ENCODE data around the gene CCDC50.

Gene CCDC50, protein sequence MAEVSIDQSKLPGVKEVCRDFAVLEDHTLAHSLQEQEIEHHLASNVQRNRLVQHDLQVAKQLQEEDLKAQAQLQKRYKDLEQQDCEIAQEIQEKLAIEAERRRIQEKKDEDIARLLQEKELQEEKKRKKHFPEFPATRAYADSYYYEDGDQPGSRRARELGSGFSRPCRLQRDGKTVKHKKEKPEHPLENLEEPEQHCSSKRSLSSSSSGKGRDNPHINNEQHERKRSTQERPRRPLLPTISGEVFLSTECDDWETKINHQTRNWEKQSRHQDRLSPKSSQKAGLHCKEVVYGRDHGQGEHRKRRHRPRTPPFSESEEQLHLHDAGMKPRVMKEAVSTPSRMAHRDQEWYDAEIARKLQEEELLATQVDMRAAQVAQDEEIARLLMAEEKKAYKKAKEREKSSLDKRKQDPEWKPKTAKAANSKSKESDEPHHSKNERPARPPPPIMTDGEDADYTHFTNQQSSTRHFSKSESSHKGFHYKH

DNA sequence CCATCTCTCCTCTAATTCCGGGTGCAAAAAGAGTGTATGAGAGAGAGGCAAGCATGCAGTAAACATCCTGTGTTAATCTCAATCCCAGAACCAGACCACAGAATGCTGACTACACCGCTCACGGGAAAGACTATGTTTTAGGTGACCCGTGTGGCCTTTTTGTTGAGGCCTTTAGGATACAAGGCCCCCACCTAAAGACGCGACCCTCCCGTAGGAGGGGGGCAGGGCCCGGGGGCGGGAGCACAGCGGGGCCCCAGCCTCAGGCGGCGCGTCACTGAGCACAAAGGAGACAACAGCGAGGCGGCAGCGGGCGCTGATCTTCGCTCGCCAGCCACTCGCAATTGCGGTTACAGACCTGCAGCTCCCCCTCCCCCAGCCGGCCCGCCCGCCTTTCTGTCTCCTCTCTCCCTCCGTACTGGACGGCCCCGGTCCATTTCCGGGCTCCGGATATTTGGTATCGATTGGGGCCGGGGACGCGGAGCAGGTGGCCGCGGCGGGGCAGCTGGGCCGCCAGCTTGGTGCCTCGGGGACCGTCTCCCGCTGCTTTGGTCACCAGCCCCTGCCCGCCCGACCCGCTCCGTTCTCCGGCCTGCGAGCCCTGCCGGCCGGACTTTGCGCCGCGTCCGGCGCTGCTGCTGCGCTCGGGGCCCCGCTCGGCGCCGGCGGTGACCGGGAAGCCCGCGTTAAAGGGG, at the start of gene CCDC50:
Gene CCDC50, plus strand, starts transcription at position 433 of the 692 bp plus-strand sequence. CDS start 281 bp downstream, outside the sequence.
- DNase-seq, result peak; percentile 62

DNA sequence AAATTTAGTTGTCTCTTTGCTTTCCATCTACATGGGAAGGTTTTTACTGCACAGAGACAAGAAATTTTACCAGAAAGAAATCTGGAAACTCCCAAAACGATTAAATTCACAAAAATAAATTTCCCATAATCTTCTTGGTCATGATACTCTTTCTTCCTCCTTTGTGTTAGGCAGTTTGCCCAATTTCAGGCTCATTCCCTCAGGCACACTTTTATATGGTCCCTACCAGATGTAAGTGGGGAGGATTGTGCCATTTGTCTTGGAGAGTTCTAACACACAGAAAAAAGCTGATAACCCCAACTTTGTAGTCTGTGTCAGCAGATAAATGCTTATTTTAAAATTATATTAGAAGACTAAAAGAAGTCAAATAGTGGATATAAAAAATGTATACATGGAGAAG, 49.1 kb upstream of the CCDC50 start:
- no peak for DNase-seq

DNA sequence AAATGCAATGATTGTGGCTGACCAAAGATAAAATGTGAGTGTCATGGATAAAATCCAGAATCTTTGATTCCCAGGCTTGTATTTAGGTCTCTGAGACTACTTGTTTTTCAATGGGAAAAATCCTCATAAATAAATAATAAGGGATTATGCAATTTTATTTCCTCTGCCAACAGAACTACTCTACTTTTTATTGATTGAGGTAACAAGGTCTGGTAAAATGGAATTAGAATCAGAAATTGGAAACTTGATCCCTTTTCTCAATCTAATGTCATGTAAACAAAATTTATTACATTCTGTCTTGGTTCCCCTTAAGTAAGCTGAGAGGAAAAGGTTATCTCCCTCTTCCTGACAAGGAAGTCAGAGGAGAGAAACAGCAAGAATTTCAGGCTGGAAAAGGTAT, 48.3 kb upstream of the CCDC50 start:
- DNase-seq, result no peak

DNA sequence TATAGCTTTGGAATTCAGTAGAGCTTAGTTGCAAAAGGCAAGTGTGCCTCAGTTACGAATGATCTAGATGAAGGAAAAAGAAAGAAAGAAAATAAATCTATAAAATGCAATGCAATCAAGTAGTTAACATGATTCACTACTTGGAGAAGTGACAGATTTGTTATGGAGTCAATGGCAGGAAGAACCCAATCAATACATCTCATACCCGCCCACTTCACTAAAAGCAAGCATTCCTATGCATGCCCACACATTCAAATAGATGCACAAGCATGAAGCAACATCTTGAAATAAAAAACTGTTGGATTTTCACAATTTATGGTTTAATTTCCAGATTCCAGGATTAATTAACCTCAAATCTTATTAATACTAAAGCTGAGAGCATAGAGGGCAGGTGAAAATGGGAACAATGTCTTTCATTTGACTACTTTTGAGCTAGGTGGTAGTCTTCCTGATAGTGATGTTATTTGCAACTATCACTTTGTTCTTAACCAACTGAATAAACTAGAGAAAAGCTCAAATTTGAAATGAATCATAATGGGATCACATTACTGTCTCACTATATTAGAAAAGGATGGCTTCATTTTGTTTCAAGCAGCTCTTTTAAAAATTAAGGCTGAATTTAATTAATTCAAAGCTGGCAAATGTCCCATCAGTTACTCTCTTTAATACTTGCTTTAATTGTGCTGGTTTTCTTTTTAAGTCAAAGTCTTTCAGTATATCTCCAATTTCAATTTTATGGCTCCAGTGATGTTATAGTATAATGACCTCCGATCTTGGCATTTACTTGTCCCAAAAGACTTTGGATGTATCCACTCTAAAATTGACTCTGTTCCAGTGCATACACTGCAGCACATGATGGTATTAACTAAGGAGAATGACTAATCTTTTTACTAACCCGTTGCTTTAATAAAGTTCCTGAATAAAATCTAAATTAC, 46.7 kb upstream of the CCDC50 start:
- no peak for DNase-seq

DNA sequence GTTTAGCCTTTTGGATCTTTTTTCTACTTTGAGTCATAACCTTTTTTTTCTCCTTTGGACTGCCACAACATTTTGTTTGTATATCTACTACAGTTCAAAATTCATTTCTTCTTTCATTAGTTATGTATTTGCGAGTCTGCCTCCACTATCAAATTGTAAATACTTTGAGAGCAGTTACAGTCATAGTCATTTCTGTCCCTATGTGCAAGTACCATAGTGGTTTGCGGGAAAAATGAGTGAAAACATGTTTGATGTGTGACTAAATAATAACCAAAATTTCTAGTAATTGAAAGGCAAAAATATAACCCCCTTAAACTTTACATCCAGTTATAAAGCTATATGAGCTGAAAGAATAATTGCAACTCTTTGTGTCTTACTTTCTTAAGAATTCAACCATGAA, 45.8 kb upstream of the CCDC50 start:
- no peak for DNase-seq

DNA sequence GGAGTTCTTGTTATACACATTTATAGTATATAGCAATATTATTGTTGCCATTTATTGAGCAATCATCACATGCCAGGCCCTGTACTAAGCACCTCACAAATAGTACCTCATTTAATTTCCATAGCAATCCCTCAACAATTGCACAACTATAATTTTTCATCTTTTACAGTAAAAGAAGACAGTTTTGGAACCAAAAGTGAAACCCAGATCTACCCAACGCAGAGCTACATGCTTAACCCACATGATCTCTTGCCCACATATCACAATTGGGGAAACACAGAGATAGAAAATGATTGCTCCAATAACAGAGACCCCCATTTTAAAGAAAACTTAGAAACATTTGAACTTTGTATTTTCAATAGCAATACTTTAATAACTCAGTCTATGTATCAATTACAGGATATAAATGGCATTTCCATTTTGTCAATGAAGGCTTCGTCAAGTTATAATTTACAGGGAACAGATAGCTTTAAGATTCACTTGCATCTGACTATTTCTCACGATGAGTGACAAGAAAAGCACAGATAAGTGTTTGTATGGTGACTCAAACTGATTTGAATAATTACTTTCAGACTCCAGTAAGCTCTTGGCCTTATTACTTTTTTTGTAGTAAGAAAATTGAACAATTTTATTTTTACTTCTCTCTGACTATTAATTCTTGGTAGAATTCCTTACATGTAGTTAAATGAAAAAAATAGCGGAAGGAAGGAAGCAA, 38.7 kb upstream of the CCDC50 start:
- no peak for DNase-seq

DNA sequence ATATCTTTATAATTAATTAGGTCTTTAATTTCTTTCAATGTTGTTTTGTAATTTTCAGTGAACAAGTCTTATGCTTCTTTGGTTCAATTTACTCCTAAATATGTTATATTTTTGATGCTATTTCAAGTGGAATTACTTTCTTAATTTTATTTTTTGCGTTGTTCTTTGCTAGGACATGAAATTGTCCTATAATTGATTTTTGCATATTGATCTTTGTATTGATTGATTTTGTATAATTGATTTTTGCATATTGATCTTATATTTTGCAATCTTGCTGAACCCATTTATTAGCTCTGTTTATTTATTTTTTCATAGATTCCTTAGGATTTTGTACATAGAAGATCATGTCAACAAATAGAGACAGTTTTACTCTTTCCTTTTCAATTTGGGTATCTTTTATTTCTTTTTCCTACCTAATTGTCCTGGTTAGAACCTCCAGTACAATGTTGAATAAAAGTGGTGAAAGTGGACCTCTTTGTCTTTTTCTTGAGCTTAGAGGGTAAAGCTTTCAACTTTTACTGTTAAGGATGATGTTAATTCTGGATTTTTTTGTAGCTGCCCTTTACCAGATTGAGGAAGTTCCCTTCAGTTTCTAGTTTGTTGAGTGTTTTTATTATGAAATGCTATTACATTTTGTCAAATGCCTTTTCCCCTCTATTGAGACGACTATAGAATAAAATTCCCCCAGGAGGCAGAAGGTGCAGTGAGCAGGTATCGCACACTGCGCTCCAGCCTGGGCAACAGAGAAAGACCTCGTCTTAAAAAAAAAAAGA, 36.8 kb upstream of the CCDC50 start:
- no peak for DNase-seq

DNA sequence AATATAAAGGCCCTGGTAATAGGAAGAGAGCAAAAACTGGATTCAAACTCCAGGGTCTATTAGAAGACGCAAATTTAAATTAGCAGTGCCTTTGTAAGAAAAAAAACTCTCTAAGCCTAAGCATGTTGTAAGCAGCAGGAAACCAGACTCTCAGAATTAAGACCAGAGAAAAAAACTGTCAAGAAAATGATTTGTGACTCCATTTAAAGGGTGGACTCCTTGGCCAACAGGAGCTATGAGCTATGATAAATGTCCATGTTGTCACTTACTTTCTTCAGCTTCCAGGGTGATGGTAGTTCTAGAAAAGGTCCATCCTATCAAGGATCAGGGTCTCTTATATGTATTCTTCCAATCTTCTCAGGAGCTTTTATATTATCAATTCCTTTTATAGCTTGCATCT, 34.9 kb upstream of the CCDC50 start:
- no peak for DNase-seq

DNA sequence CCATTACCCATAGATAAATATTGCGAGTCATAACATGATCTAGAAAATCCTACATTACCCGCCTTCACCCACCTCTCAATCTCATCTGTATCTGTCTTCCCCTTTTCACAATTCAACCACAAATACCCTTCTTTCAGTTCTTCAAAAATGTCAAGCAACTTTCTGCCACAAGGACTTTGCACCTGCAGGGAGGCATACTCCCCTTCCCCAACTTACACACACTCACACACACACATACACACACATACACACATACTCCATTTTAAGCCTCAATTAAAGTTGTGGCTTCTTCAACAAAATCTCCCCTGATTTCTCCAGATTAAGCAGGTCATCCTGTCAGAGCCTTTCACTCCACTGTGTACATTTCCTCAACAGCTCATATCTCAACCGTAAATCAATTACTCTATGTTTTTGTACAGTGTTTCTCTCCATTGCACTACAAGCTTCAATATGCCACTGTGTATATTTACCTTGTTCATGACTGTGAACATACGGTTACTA, 33.1 kb upstream of the CCDC50 start:
- no peak for DNase-seq

DNA sequence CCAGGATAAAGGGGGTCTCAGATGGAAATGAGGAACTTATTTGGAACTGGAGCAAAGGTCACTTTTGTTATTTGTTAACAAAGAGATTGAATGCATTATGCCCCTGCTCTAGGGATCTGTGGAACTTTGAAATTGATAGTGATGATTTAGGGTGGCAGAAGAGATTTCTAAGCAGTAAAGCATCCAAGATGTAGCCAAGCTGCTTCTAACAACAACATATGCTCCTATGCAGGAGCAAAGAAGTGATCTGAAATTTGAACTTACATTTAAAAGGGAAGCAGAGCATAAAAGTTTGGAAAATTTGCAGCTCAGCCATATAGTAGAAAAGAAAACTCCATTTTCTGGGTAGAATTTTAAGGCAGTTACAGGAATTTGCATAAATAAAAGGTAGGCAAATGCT, 30.3 kb upstream of the CCDC50 start:
- no peak for DNase-seq

DNA sequence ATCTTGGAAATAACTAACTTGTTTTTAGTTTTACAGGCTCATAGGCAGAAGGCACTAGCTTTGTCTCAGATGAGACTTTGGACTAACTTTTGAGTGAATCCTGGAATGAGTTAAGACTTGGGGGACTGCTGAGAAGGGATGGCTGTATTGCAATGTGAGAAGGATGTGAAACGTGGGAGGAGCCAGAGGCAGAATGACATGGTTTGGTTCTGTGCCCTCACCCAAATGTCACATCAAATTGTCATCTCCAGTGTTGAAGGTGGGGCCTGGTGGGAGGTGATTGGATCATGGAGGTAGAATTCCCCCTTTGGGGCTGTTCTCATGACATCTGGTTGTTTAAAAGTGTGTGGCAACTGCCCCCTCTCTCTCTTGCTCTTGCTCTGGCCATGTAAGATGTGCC, 28.8 kb upstream of the CCDC50 start:
- no peak for DNase-seq

DNA sequence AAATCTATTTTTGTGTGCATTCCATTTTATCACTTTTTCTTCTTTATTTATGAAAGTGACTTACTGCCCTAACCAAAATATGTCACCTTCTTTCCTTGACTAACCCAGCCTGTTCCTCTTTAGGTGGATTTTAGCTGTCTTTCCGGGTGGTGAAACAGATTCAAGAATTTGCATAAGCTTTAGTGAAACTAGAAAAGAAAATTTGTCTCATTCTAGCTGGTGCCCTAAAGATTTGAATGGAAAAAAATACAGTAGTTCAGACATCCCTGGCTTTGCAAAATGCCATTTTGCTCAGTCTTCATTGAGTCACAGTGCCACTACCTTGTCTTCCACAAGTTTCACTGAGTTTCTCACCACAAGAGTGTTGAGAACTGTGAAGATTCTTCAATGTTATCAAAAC, 28.2 kb upstream of the CCDC50 start:
- no peak for DNase-seq

DNA sequence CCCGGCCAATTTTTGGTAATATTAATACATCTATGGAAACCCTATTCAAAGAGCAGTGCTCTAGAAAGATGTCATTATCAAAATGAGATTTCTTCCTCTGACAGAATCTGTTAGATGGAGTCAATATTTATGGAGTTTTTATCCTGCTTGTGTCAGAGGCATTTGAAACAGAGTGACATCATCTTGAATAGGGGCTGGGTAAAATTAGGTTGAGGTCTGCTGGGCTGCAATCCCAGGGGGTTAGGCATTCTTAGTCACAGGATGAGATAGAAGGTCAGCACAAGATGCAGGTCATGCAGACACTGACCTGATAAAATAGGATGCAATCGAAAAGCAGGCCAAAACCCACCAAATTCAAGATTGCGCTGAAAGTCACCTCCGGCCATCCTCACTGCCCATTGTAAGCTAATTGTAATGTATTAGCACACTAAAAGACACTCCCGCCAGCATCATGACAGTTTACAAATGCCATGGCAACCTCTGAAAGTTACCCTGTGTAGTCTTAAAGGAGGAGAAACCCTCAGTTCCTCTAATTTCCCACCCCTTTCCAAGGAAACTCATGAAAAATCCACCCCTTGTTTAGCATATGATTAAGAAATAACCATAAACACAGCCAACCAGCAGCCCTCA, 27.3 kb upstream of the CCDC50 start:
- DNase-seq, result no peak

DNA sequence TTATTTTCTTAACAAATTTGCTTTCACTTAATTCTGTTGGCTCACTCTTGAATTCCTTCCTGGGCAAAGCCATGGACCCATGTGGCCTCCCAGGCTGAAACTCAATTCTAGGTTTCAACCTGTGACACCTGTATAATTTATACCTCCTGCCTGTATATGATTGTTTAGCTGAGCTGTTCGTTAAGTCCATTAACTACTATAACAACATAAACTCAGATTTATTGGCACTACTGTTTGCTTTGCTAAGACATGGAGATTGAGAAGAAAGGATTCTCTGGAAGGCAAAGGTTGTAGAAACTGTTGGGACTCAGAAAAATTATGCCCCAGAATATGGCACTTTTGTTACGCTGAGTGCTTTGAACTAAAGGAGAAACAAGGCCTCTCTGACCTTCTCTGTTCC, 26.7 kb upstream of the CCDC50 start:
- no peak for DNase-seq

DNA sequence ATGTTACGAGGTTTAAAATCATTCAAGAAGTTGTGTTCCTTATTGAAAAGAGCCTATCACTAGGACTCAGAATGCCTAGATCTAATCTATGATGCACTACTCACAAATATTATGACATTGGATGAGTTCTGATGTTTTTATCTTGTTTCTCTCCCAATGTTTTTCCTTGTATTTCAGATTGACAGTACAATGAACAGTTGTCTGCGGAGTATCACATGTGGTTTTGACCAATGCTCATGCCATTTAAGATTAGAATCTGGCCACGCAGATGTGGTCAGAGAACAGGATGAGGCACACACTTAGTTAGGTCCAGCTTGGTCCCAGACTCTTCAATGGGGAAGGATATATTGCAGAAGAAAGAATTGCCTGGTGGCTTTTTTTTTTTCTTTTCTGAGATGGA, 25.6 kb upstream of the CCDC50 start:
- no peak for DNase-seq

DNA sequence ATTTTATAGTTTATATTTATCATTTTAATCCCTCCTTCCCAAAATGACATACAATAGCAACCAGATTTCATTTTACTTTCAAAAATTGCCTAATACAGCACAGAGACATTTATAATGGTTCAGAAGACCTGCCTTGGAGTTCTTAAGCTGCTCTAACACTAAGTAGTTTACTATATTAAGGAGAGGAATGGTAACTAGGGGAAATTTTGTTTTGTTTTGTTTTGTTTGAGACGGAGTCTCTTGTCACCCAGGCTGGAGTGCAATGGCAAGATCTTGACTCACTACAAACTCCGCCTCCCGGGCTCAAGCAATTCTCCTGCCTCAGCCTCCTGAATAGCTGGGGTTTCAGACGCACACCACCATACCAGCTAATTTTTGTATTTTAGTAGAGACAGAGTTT, 22.8 kb upstream of the CCDC50 start:
- no peak for DNase-seq

DNA sequence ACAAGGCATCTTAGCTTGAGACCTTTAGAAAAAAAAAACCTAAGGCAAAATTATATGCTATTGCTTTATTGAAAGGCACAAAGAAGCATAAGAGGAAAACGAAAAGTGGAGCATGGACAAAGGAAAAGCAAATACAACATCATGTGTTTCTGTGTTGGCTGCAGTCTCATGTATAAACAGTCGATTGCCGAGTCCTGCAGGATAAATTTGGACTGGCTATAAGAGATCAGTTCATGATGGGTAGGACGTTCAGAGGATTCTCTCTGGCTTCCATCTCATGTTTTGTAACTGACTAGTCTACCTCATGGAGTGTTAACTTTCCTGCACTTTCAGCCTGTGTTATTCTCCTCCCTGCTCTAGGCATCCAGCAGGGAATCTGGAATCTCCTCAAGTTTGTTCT, 21.9 kb upstream of the CCDC50 start:
- DNase-seq, result no peak

DNA sequence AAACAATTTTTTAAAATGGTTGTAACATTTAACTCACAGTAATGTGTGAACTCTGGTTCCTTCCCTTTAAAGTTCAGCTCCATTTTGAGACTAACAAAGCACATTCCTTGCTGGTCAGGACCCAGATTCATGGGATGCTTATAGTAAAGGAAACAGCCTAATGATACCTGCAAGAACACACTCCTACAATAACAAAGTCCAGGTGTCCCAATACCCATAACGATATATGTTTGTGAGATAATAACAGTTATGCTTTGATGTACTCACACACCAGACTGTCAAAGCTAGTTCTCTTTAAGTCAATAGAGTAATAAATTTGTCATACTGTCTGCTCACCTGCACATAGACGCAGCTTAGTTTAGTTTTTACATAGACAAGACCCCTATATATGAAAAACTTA, 15.9 kb upstream of the CCDC50 start:
- no peak for DNase-seq

DNA sequence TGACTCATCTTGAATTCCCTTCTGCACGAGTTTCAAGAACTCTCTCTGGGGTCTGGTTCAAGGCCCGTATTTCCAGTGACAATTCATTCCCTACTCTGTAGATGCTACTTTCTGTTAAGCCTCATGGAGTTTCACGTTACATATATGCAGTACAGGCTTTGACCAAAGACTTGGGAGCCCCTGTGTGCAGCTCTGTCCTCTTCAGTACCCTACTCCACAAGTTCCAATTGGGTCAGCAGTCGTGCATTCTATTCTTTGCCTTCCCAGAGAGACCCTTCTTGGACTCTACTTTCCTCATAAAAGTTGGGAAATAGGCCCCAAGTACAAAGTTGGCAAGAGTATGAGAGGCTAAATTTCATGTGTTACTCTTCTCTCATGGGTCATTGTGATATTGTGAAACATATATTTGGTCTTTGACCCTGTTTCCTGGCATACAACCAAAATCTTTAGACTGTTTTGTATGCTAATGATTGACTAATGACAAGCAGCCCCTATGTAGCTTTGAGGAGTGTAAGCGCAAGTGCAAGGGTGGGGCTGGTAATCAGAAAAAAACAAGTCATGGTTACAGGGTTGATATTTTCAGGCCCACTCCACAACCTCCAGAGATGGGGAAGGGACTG, 15.0 kb upstream of the CCDC50 start:
- no peak for DNase-seq

DNA sequence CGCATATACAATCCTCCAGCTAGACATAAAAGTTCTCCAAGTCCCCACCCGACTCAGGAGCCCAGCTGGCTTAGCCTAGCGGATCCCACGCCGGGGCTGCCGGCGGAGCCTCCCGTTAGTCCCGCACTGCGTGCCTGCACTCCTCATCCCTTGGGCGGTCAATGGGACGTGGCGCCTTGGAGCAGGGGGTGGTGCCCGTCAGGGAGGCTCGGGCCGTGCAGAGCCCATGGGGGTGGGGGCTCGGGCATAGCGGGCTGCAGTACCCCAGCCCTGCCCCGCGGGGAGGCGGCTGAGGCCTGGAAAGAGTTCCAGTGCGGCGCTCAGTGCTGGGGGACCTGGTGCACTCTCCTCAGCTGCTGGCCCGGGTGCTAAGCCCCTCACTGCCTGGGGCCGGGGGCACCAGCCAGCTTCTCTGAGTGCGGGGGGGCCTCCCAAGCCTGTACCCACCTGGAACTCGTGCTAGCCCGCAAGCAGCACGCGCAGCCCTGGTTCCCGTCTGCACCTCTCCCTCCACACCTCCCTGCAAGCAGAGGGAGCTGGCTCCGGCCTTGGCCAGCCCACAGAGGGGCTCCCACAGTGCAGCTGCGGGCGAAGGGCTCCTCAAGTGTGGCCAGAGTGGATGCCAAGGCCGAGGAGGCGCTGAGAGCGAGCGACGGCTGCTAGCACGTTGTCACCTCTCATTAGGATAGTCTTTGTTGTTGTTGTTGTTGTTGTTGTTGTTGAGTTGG, 12.2 kb upstream of the CCDC50 start:
- no peak for DNase-seq
